Mesothelial cell of epicardium (in vitro differentiated cells): ENCODE results near the gene LRRN4CL. TPM values are rescaled to one million over a fixed set of nuclear protein-coding genes. Genes with fewer than 3 reads are reported as not detected.

Experiments
- DNase-seq, 2 experiments: peaks; one replicate each; pipeline ENCODE4 v3.0.0; 2021; ENCODE audit warnings: low spot score in 2 of 2; ENCODE audit not compliant: unreplicated experiment in 2 of 2
- H3K27ac Mint-ChIP-seq: 2 replicates; pipeline ENCODE4 v1.8.0; 2021; ENCODE audit warnings: mixed read lengths
- H3K27me3 Mint-ChIP-seq: 2 replicates; pipeline ENCODE4 v1.8.0; 2021; ENCODE audit warnings: low read depth, mixed read lengths
- H3K36me3 Mint-ChIP-seq: 2 replicates; pipeline ENCODE4 v1.8.0; 2021; ENCODE audit warnings: mixed read lengths
- H3K4me1 Mint-ChIP-seq: 2 replicates; pipeline ENCODE4 v1.8.0; 2021; ENCODE audit warnings: mixed read lengths
- H3K4me3 Mint-ChIP-seq: 2 replicates; pipeline ENCODE4 v1.8.0; 2021; ENCODE audit warnings: mild to moderate bottlenecking, moderate library complexity, mixed read lengths
- H3K9me3 Mint-ChIP-seq: 2 replicates; pipeline ENCODE4 v1.8.0; 2021; ENCODE audit warnings: mixed read lengths
- CTCF ChIP-seq: fragments of 200-600 bp; sonication (generic); IDR thresholded peaks from one replicate; pipeline ENCODE4 v1.5.0; 2021; ENCODE audit warnings: antibody characterized with exemption; ENCODE audit not compliant: unreplicated experiment
- total RNA-seq: library from RNA; stranded (reverse); gene quantifications from 3 replicates; pipeline ENCODE4 v1.2.1, GENCODE V29; 2021

Gene LRRN4CL
- total RNA-seq, 1 donor from 2014 or later: 1.7 TPM

- peak in 1 of 2 experiments; percentile 41 for DNase-seq
- Mint-ChIP-seq H3K4me1 (peaks cover 46% of the 10 kb centered on the region), H3K27ac (peak overlapping the region; percentile 98), H3K9me3 (no peaks in the 10 kb centered on the region), H3K27me3 (no peaks in the 10 kb centered on the region), H3K36me3 (peaks cover 14% of the 10 kb centered on the region), H3K4me3 (peak overlapping the region; percentile 86)
- TF ChIP-seq CTCF: no peak
These were observed 19.5 kb upstream of the LRRN4CL start for GRCh38 chr11:62708793-62709192.

- Mint-ChIP-seq H3K9me3 (no peaks in the 10 kb centered on the region), H3K27me3 (no peaks in the 10 kb centered on the region), H3K36me3 (peaks cover 11% of the 10 kb centered on the region), H3K4me1 (peaks cover 46% of the 10 kb centered on the region), H3K4me3 (peak overlapping the region; percentile 86), H3K27ac (peak overlapping the region; percentile 98)
- DNase-seq: no peak
- no peak for TF ChIP-seq CTCF
These were observed 19.1 kb upstream of the LRRN4CL start for GRCh38 chr11:62708392-62708791.

- H3K36me3 Mint-ChIP-seq: peaks cover 10% of the 10 kb centered on the region
- H3K9me3 Mint-ChIP-seq: no peaks in the 10 kb centered on the region
- peak within 1 kb of the TSS; percentile 86 for H3K4me3 Mint-ChIP-seq
- peak within 1 kb of the TSS; percentile 98 for H3K27ac Mint-ChIP-seq
- no peak for TF ChIP-seq CTCF
- peaks cover 46% of the 10 kb centered on the region for H3K4me1 Mint-ChIP-seq
- DNase-seq: peak in 1 of 2 experiments; percentile 49
- H3K27me3 Mint-ChIP-seq: no peaks in the 10 kb centered on the region
These were observed 18.0 kb upstream of the LRRN4CL start, which contains the start of the genes BSCL2 and GNG3 for GRCh38 chr11:62707277-62707861. TSS of gene BSCL2 (minus strand) at chr11:62707424. CDS start at chr11:62707195, 229 bp downstream. TSS of gene GNG3 (plus strand) at chr11:62707676. CDS start at chr11:62708296, 620 bp downstream.

GRCh38 chr11:62706850-62707247 lies 17.5 kb upstream of the LRRN4CL start:
- no peaks in the 10 kb centered on the region for H3K27me3 Mint-ChIP-seq
- H3K27ac Mint-ChIP-seq: peak overlapping the region; percentile 98
- peaks cover 14% of the 10 kb centered on the region for H3K36me3 Mint-ChIP-seq
- H3K9me3 Mint-ChIP-seq: no peaks in the 10 kb centered on the region
- DNase-seq: no peak
- H3K4me3 Mint-ChIP-seq: peak overlapping the region; percentile 86
- TF ChIP-seq CTCF: no peak
- H3K4me1 Mint-ChIP-seq: peaks cover 46% of the 10 kb centered on the region

- Mint-ChIP-seq H3K4me1 (peaks cover 46% of the 10 kb centered on the region), H3K27me3 (no peaks in the 10 kb centered on the region), H3K36me3 (peaks cover 17% of the 10 kb centered on the region), H3K27ac (peak overlapping the region; percentile 98), H3K4me3 (peak overlapping the region; percentile 86), H3K9me3 (no peaks in the 10 kb centered on the region)
- peak; percentile 92 to 95 for DNase-seq
- no peak for TF ChIP-seq CTCF
These were observed 16.8 kb upstream of the LRRN4CL start for GRCh38 chr11:62705880-62706849.
